Lung (tissue), 12 donors: ENCODE results near the gene PATJ. TPM values are rescaled to one million over a fixed set of nuclear protein-coding genes. Genes with fewer than 3 reads are reported as not detected.
"Not testable (repeated sequence)": the region's sequence is repeated elsewhere in the genome, so short reads cannot be mapped to it uniquely, and the experiment has no call there.

Experiments used
- ATAC-seq: fragments of 200-7000 bp; cut with Tn5 transposase; one replicate; pipeline ENCODE4 v1.9.1; 2020; ENCODE audit warnings: moderate number of reproducible peaks; ENCODE audit not compliant: insufficient read depth, low FRiP score
- DNase-seq, 3 donors: peaks; one replicate each; pipeline ENCODE4 v3.0.0-alpha.2; 2013 to 2017
- H3K27ac ChIP-seq, 2 donors: one replicate each; pipeline ENCODE4 v1.5.1; 2013; ENCODE audit warnings: mild to moderate bottlenecking in 2 of 2, moderate library complexity in 2 of 2, control low read depth in 1 of 2, inconsistent platforms in 1 of 2, low read depth in 1 of 2, low read length in 1 of 2
- H3K27me3 ChIP-seq, 3 donors: one replicate each; pipeline ENCODE4 v1.5.1; 2013; ENCODE audit warnings: low read length in 2 of 3; ENCODE audit not compliant: control insufficient read depth in 3 of 3, insufficient read depth in 3 of 3
- H3K36me3 ChIP-seq, 4 donors: one replicate each; pipeline ENCODE4 v1.5.1; 2013; ENCODE audit warnings: low read length in 4 of 4, mild to moderate bottlenecking in 1 of 4, moderate library complexity in 1 of 4; ENCODE audit not compliant: control insufficient read depth in 4 of 4, insufficient read depth in 4 of 4
- H3K4me1 ChIP-seq, 5 donors: one replicate each; pipeline ENCODE4 v1.5.1; 2013; ENCODE audit warnings: low read length in 5 of 5, mild to moderate bottlenecking in 2 of 5, moderate library complexity in 1 of 5; ENCODE audit not compliant: control insufficient read depth in 5 of 5, insufficient read depth in 5 of 5
- H3K4me3 ChIP-seq: one replicate; pipeline ENCODE4 v1.5.1; 2013; ENCODE audit warnings: mild to moderate bottlenecking, control low read depth, moderate library complexity
- H3K9ac ChIP-seq, 2 donors: one replicate each; pipeline ENCODE4 v1.5.1; 2013; ENCODE audit warnings: low read length in 2 of 2, control low read depth in 1 of 2; ENCODE audit not compliant: insufficient read depth in 1 of 2
- H3K9me3 ChIP-seq, 4 donors: one replicate each; pipeline ENCODE4 v1.5.1; 2013; ENCODE audit warnings: low read length in 3 of 4, mild to moderate bottlenecking in 1 of 4, moderate library complexity in 1 of 4; ENCODE audit not compliant: control insufficient read depth in 4 of 4, insufficient read depth in 3 of 4
- CTCF ChIP-seq: IDR thresholded peaks from 2 replicates; pipeline ENCODE4 v1.5.1; 2012; ENCODE audit warnings: mild to moderate bottlenecking; ENCODE audit errors: control extremely low read depth, extremely low read depth
- WGBS, 2 donors: extraction: QIAGEN DNeasy Blood & Tissue Kit; methylation state at CpG; one replicate each; pipeline ENCODE4 v1.1.7; 2013; 5-methylcytosine and 5-hydroxymethylcytosine counted together
- polyA plus RNA-seq, 2 donors: library from polyadenylated mRNA; stranded (reverse); fragments of 200-250 nt; gene quantifications; one replicate each; pipeline ENCODE4 v1.2.1, GENCODE V29; 2013
- total RNA-seq, 2 donors: library from RNA; depleted of rRNA in 1 of 2; stranded (reverse); fragments of >200 nt in 1 of 2; gene quantifications; one replicate each; pipeline ENCODE4 v1.2.1, GENCODE V29; 2014 to 2021
- donor health status: control.
- donor health status: control.
- donor health status: Bipolar disorder and iron deficiency.
- donor health status: healthy.
- donor health status: DM: yes; HTN: yes; CAD: no.

PATJ gene
- total and polyA plus RNA-seq, 4 donors, result 5.3 to 115 (median 26.8) TPM

GRCh38 chr1:62184336-62184735 lies 442.1 kb downstream of the PATJ start:
- no peak for TF ChIP-seq CTCF
- no peaks in the 10 kb centered on the region for H3K9me3 ChIP-seq
- no peaks in the 10 kb centered on the region for H3K36me3 ChIP-seq
- no peak overlapping the region for H3K27ac ChIP-seq
- WGBS, 2 donors, result 90 to 98% methylated on average over 7 of the region's 7 CpGs
- no peak for DNase-seq
- peaks cover 0 to 13% (median 0%) of the 10 kb centered on the region in 5 donors for H3K4me1 ChIP-seq
- no peak overlapping the region for H3K9ac ChIP-seq
- no peak for ATAC-seq
- no peaks in the 10 kb centered on the region for H3K27me3 ChIP-seq
- no peak overlapping the region for H3K4me3 ChIP-seq

- not testable (repeated sequence) for H3K9me3 ChIP-seq, H3K27me3 ChIP-seq, H3K9ac ChIP-seq, ATAC-seq, H3K27ac ChIP-seq, DNase-seq, H3K36me3 ChIP-seq, H3K4me3 ChIP-seq
- peaks cover 0 to 11% (median 0%) of the 10 kb centered on the region in 5 donors for H3K4me1 ChIP-seq
- WGBS, 2 donors, result 89 to 94% methylated on average over 6 of the region's 6 CpGs
These were observed 443.0 kb downstream of the PATJ start for GRCh38 chr1:62185233-62185632.

- WGBS, 2 donors, result 75 to 89% methylated on average over 3 of the region's 3 CpGs
- Histone ChIP-seq H3K4me1 (peaks cover 0 to 10% (median 0%) of the 10 kb centered on the region in 5 donors), H3K4me3 (no peak overlapping the region), H3K36me3 (no peaks in the 10 kb centered on the region), H3K27ac (no peak overlapping the region), H3K9ac (no peak overlapping the region), H3K9me3 (no peaks in the 10 kb centered on the region), H3K27me3 (no peaks in the 10 kb centered on the region)
- no peak for DNase-seq
- ATAC-seq, result no peak
- TF ChIP-seq CTCF, result no peak
These were observed 443.4 kb downstream of the PATJ start for GRCh38 chr1:62185677-62186076.

GRCh38 chr1:62187548-62187947 lies 445.3 kb downstream of the PATJ start:
- 96 to 97% methylated on average over 5 of the region's 5 CpGs for WGBS, 2 donors
- peaks cover 0 to 7% (median 0%) of the 10 kb centered on the region in 5 donors for H3K4me1 ChIP-seq
- no peak for TF ChIP-seq CTCF

More at GRCh38 chr1:62187548-62187947, 445.3 kb downstream of the PATJ start:
- no peak overlapping the region for H3K4me3 ChIP-seq
- H3K9ac ChIP-seq, result no peak overlapping the region
- ATAC-seq, result no peak
- H3K9me3 ChIP-seq, result no peaks in the 10 kb centered on the region
- no peak overlapping the region for H3K27ac ChIP-seq
- DNase-seq, result no peak
- no peaks in the 10 kb centered on the region for H3K27me3 ChIP-seq
- no peaks in the 10 kb centered on the region for H3K36me3 ChIP-seq
